ENCODE data around the gene GPATCH11. TPM values are rescaled to one million over a fixed set of nuclear protein-coding genes. Genes with fewer than 3 reads are reported as not detected.

The GPATCH11 gene
- total and polyA plus RNA-seq, 2 of the 4 experiments (the other 2 are of a cell fraction) = 3.9 to 4.7 TPM

GRCh38 chr2:37080266-37080665, 4.1 kb upstream of the GPATCH11 start:
- no peak overlapping the region for H4K8ac ChIP-seq (ENCODE audit: low read depth in 2 of 2, low read length in 2 of 2)
- WGBS, 2 experiments (ENCODE audit: extremely low coverage in 2 of 2, insufficient read length in 1 of 2) = 100% methylated on average over 1 of the region's 2 CpGs; no CpG with 5 or more reads in 1 of the 2 experiments
- POLR2A ChIA-PET (ENCODE audit: unreplicated experiment) = no interaction called here
- DNase-seq = peak; percentile 10
- no peaks in the 10 kb centered on the region for H3K9me3 ChIP-seq (ENCODE audit: control insufficient read depth, insufficient read depth, low read length)
- no TSS peak for BruUV-seq (replicated peaks)
- no peak overlapping the region for H3K23ac ChIP-seq (ENCODE audit: low read depth, low read length)
- peaks cover 18 to 49% of the 10 kb centered on the region in 2 experiments for H3K79me1 ChIP-seq (ENCODE audit: low read depth in 1 of 2, low read length in 2 of 2)
- H3K27me3 ChIP-seq (ENCODE audit: control insufficient read depth, insufficient read depth, low read length) = no peaks in the 10 kb centered on the region
- no peak overlapping the region for H3K4me3 ChIP-seq (ENCODE audit: insufficient read depth, low read depth, low read length)
- H4K91ac ChIP-seq (ENCODE audit: insufficient read depth, low read depth, low read length) = no peak overlapping the region
- H3K4ac ChIP-seq (ENCODE audit: low read depth, low read length) = no peak overlapping the region
- no peak for TF ChIP-seq USF2 (IDR thresholded peaks at IDR 0.05; ENCODE audit: low read depth, low read length)
- no peak for TF ChIP-seq BHLHE40 (IDR thresholded peaks at IDR 0.05; ENCODE audit: low read depth, low read length)
- no peak for TF ChIP-seq CTCF (conservative IDR thresholded peaks at IDR 0.05; ENCODE audit: low read depth, low read length)
- TF ChIP-seq FOS (IDR thresholded peaks at IDR 0.05; ENCODE audit: low read depth, low read length) = no peak
- TF ChIP-seq RAD21 (IDR thresholded peaks at IDR 0.05; ENCODE audit: low read length) = no peak
- TF ChIP-seq MAZ (IDR thresholded peaks at IDR 0.05; ENCODE audit: borderline replicate concordance, low read depth, low read length) = no peak
- TF ChIP-seq NFE2L2 (IDR thresholded peaks at IDR 0.05; ENCODE audit: low read depth, low read length) = no peak
- no peak for TF ChIP-seq CHD1 (IDR thresholded peaks at IDR 0.05; ENCODE audit: low read depth, low read length)
- no peak for TF ChIP-seq SMC3 (IDR thresholded peaks at IDR 0.05; ENCODE audit: low read depth, low read length)
- no peak for TF ChIP-seq MAFK (IDR thresholded peaks at IDR 0.05; ENCODE audit: low read depth, low read length)
- TF ChIP-seq MXI1 (IDR thresholded peaks at IDR 0.05; ENCODE audit: borderline replicate concordance, low read depth, low read length) = no peak
- TF ChIP-seq ELK1 (IDR thresholded peaks at IDR 0.05; ENCODE audit: borderline replicate concordance, low read depth, low read length) = no peak
- no peak for TF ChIP-seq POLR2A (IDR thresholded peaks at IDR 0.05; ENCODE audit: low read depth, low read length)
- no peak for TF ChIP-seq CEBPB (IDR thresholded peaks at IDR 0.05; ENCODE audit: low read depth, low read length)
- TF ChIP-seq RFX5 (IDR thresholded peaks at IDR 0.05; ENCODE audit: low read depth, low read length) = no peak
- no peak for TF ChIP-seq RCOR1 (IDR thresholded peaks at IDR 0.05; ENCODE audit: insufficient replicate concordance, low read length)
- no peak overlapping the region for H2BK15ac ChIP-seq (ENCODE audit: low read depth, low read length)
- dilution Hi-C loops (cut with HindIII; ENCODE audit: low sequenced_read_pairs, unreplicated experiment) (no loop called here), intact Hi-C loops (cut with micrococcal nuclease) (no loop called here), in situ Hi-C loops (cut with MboI; ENCODE audit: low sequenced_read_pairs) (no loop called here)
- H3K9ac ChIP-seq (ENCODE audit: low read depth, low read length) = no peak overlapping the region
- H3K27ac ChIP-seq (ENCODE audit: insufficient read depth, low read length) = no peak overlapping the region
- H3K56ac ChIP-seq (ENCODE audit: extremely low read depth, insufficient read depth, low read length) = no peak overlapping the region
- no peak overlapping the region for H3K18ac ChIP-seq (ENCODE audit: low read depth, low read length)
- H2AK9ac ChIP-seq (replicated peaks; ENCODE audit: low read depth, low read length, poor library complexity) = no peak overlapping the region
- no peak overlapping the region for H4K5ac ChIP-seq (ENCODE audit: low read depth, low read length)
- no peak overlapping the region for H3K14ac ChIP-seq (replicated peaks; ENCODE audit: low read depth, low read length)
- no peak overlapping the region for H3K4me2 ChIP-seq (ENCODE audit: low read depth, low read length)
- no peaks in the 10 kb centered on the region for H3K9me1 ChIP-seq (ENCODE audit: insufficient read depth, low read length)
- H2BK20ac ChIP-seq (ENCODE audit: low read depth, low read length) = no peak overlapping the region
- no peak for ATAC-seq (ENCODE audit: low read depth)
- CTCF ChIA-PET = no interaction called here
- H2BK120ac ChIP-seq (ENCODE audit: low read depth, low read length) = no peak overlapping the region
- H4K20me1 ChIP-seq (ENCODE audit: insufficient read depth, low read length) = no peaks in the 10 kb centered on the region
- no peak overlapping the region for H2AK5ac ChIP-seq (ENCODE audit: low read depth, low read length)
- H2AFZ ChIP-seq (replicated peaks; ENCODE audit: low read length, poor library complexity) = no peak overlapping the region
- H3K4me1 ChIP-seq (ENCODE audit: control insufficient read depth, insufficient read depth, low read length) = peaks cover 1% of the 10 kb centered on the region; the same call in 1 of the 2 replicates
- H3K36me3 ChIP-seq (ENCODE audit: control insufficient read depth, insufficient read depth, low read length) = peaks cover 6% of the 10 kb centered on the region
- H2BK5ac ChIP-seq (ENCODE audit: low read depth, low read length, poor library complexity, severe bottlenecking) = no peak overlapping the region

Data from IMR-90 (cell line).